Measurements from ENCODE around the gene CASP8AP2. TPM values are rescaled to one million over a fixed set of nuclear protein-coding genes. Genes with fewer than 3 reads are reported as not detected.

The CASP8AP2 gene
- total RNA-seq, 1 donor, result 13.0 TPM

- H3K27ac ChIP-seq (ENCODE audit: low read depth, low read length), result no peak overlapping the region
- TF ChIP-seq, protein P1, sequence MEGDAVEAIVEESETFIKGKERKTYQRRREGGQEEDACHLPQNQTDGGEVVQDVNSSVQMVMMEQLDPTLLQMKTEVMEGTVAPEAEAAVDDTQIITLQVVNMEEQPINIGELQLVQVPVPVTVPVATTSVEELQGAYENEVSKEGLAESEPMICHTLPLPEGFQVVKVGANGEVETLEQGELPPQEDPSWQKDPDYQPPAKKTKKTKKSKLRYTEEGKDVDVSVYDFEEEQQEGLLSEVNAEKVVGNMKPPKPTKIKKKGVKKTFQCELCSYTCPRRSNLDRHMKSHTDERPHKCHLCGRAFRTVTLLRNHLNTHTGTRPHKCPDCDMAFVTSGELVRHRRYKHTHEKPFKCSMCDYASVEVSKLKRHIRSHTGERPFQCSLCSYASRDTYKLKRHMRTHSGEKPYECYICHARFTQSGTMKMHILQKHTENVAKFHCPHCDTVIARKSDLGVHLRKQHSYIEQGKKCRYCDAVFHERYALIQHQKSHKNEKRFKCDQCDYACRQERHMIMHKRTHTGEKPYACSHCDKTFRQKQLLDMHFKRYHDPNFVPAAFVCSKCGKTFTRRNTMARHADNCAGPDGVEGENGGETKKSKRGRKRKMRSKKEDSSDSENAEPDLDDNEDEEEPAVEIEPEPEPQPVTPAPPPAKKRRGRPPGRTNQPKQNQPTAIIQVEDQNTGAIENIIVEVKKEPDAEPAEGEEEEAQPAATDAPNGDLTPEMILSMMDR (IDR thresholded peaks at IDR 0.05; ENCODE audit: extremely low read depth, low read depth, low read length), result no peak
- no peak for DNase-seq (ENCODE audit: insufficient read length, low spot score, missing footprints)
Observed at GRCh38 chr6:89862698-89863097, 33.0 kb downstream of the CASP8AP2 start.

DNA sequence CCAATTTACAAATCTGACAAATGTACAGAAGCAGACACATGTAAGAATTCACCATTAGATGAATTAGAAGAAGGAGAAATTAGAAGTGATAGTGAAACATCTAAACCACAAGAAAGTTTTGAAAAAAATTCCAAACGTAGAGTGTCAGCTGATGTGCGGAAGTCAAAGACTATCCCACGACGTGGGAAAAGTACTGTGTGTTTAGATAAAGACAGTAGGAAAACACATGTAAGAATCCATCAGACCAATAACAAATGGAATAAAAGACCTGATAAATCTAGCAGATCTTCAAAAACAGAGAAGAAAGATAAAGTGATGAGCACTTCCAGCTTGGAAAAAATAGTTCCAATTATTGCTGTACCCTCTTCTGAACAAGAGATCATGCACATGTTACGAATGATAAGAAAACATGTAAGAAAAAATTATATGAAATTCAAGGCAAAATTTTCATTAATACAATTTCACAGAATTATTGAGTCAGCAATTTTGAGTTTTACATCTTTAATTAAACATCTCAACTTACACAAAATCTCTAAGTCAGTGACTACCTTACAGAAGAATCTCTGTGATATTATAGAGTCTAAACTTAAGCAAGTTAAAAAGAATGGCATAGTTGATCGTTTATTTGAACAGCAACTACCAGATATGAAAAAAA lies 36.5 kb downstream of the CASP8AP2 start:
- Histone ChIP-seq H3K4me3 (ENCODE audit: insufficient read depth, low read length) (no peak overlapping the region), H4K20me1 (ENCODE audit: insufficient read depth, low read length) (no peaks in the 10 kb centered on the region), H3K4me2 (ENCODE audit: insufficient read depth, low read length) (no peak overlapping the region), H3K27ac (ENCODE audit: low read depth, low read length) (no peak overlapping the region), H3K27me3 (ENCODE audit: insufficient read depth, low read length) (no peaks in the 10 kb centered on the region), H3K9me3 (ENCODE audit: low read depth, low read length) (no peaks in the 10 kb centered on the region), H3K79me2 (ENCODE audit: insufficient read depth, low read length) (no peaks in the 10 kb centered on the region), H2AFZ (ENCODE audit: low read length) (no peak overlapping the region), H3K36me3 (ENCODE audit: insufficient read depth, low read length) (peaks cover 58% of the 10 kb centered on the region), H3K4me1 (ENCODE audit: insufficient read depth, low read length) (no peaks in the 10 kb centered on the region)
- TF ChIP-seq, protein P1 (IDR thresholded peaks at IDR 0.05; ENCODE audit: extremely low read depth, low read depth, low read length), result no peak
- DNase-seq (ENCODE audit: insufficient read length, low spot score, missing footprints), result no peak

More at GRCh38 chr6:89862698-89863097, 33.0 kb downstream of the CASP8AP2 start:
- Histone ChIP-seq H4K20me1 (ENCODE audit: insufficient read depth, low read length) (no peaks in the 10 kb centered on the region), H3K9me3 (ENCODE audit: low read depth, low read length) (no peaks in the 10 kb centered on the region), H3K4me1 (ENCODE audit: insufficient read depth, low read length) (no peaks in the 10 kb centered on the region), H2AFZ (ENCODE audit: low read length) (no peak overlapping the region), H3K79me2 (ENCODE audit: insufficient read depth, low read length) (no peaks in the 10 kb centered on the region), H3K36me3 (ENCODE audit: insufficient read depth, low read length) (peaks cover 50% of the 10 kb centered on the region), H3K27me3 (ENCODE audit: insufficient read depth, low read length) (no peaks in the 10 kb centered on the region), H3K4me2 (ENCODE audit: insufficient read depth, low read length) (no peak overlapping the region), H3K4me3 (ENCODE audit: insufficient read depth, low read length) (no peak overlapping the region)

- TF ChIP-seq, protein P1 (IDR thresholded peaks at IDR 0.05; ENCODE audit: extremely low read depth, low read depth, low read length), result no peak
- H3K4me1 ChIP-seq (ENCODE audit: insufficient read depth, low read length), result no peaks in the 10 kb centered on the region
- H3K4me3 ChIP-seq (ENCODE audit: insufficient read depth, low read length), result no peak overlapping the region
- H4K20me1 ChIP-seq (ENCODE audit: insufficient read depth, low read length), result no peaks in the 10 kb centered on the region
- no peak overlapping the region for H2AFZ ChIP-seq (ENCODE audit: low read length)
- H3K79me2 ChIP-seq (ENCODE audit: insufficient read depth, low read length), result no peaks in the 10 kb centered on the region
- no peak overlapping the region for H3K27ac ChIP-seq (ENCODE audit: low read depth, low read length)
- H3K27me3 ChIP-seq (ENCODE audit: insufficient read depth, low read length), result no peaks in the 10 kb centered on the region
- H3K9me3 ChIP-seq (ENCODE audit: low read depth, low read length), result no peaks in the 10 kb centered on the region
- no peak overlapping the region for H3K4me2 ChIP-seq (ENCODE audit: insufficient read depth, low read length)
- DNase-seq (ENCODE audit: insufficient read length, low spot score, missing footprints), result no peak
- peaks cover 13% of the 10 kb centered on the region for H3K36me3 ChIP-seq (ENCODE audit: insufficient read depth, low read length)
Observed at GRCh38 chr6:89873721-89874120, 44.0 kb downstream of the CASP8AP2 start.

DNA sequence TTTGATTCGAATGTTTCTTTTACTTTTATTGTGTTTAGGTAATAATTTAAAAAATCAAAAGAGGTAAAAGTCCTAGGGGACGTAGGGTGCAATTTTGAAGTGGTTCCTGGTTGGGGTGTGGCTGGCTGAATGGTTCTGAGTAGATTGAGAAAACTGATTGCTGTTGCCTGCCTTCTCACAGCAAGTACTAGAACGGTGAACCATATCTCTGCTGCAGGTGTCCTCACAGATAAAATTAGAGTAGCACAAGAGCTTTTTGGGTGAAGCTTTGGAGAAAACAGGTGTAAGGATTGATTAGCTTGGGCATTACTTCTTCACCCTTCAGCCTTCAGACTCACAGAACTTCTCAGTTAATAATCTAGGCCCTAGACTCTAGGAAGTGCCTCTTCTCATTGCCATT lies 44.8 kb downstream of the CASP8AP2 start:
- Histone ChIP-seq H4K20me1 (ENCODE audit: insufficient read depth, low read length) (no peaks in the 10 kb centered on the region), H3K27me3 (ENCODE audit: insufficient read depth, low read length) (no peaks in the 10 kb centered on the region), H3K4me3 (ENCODE audit: insufficient read depth, low read length) (no peak overlapping the region), H3K79me2 (ENCODE audit: insufficient read depth, low read length) (no peaks in the 10 kb centered on the region), H3K4me2 (ENCODE audit: insufficient read depth, low read length) (no peak overlapping the region), H3K4me1 (ENCODE audit: insufficient read depth, low read length) (no peaks in the 10 kb centered on the region), H2AFZ (ENCODE audit: low read length) (no peak overlapping the region), H3K36me3 (ENCODE audit: insufficient read depth, low read length) (peaks cover 13% of the 10 kb centered on the region), H3K9me3 (ENCODE audit: low read depth, low read length) (no peaks in the 10 kb centered on the region), H3K27ac (ENCODE audit: low read depth, low read length) (no peak overlapping the region)
- TF ChIP-seq, protein P1 (IDR thresholded peaks at IDR 0.05; ENCODE audit: extremely low read depth, low read depth, low read length), result no peak
- no peak for DNase-seq (ENCODE audit: insufficient read length, low spot score, missing footprints)

Data from osteoblast (primary cell).